Colonic mucosa (tissue), 4 donors: ENCODE data around the gene PANK4. TPM values are rescaled to one million over a fixed set of nuclear protein-coding genes. Genes with fewer than 3 reads are reported as not detected.

Experiments
- DNase-seq: peaks from one replicate; pipeline ENCODE4 v3.0.0-alpha.2; 2020
- H3K27ac ChIP-seq: fragments of 200-600 bp; one replicate; pipeline ENCODE4 v1.8.0; 2021
- H3K27me3 ChIP-seq: fragments of 200-600 bp; one replicate; pipeline ENCODE4 v1.8.0; 2021
- H3K36me3 ChIP-seq: fragments of 200-600 bp; one replicate; pipeline ENCODE4 v1.8.0; 2021
- H3K4me1 ChIP-seq: fragments of 200-600 bp; one replicate; pipeline ENCODE4 v1.8.0; 2021; ENCODE audit warnings: mild to moderate bottlenecking
- H3K4me3 ChIP-seq: fragments of 200-600 bp; one replicate; pipeline ENCODE4 v1.8.0; 2021
- H3K9ac ChIP-seq, 2 donors: one replicate each; pipeline ENCODE4 v1.7.0; 2013; ENCODE audit warnings: control low read depth in 2 of 2, low read depth in 2 of 2, low read length in 2 of 2
- H3K9me3 ChIP-seq: fragments of 200-600 bp; one replicate; pipeline ENCODE4 v1.8.0; 2021
- CTCF ChIP-seq: fragments of 200-600 bp; IDR thresholded peaks from one replicate; pipeline ENCODE4 v1.8.0; 2022; ENCODE audit warnings: antibody characterized with exemption, mild to moderate bottlenecking
- intact Hi-C: fragments of 100-400 bp; cut with DNase I; formaldehyde crosslinking; loops from one replicate; pipeline ENCODE4 v1.14.1; 2022
- total RNA-seq, 2 donors: library from RNA; stranded (reverse); fragmentation: NEBNext Ultra II Directional in 1 of 2; extraction: Animal tissue kit (Norgen Biotek cat#: 25700) in 1 of 2; gene quantifications; one replicate each; pipeline ENCODE4 v1.2.1, GENCODE V29; 2021
- donor health status: healthy.
- donor health status: DM: no; HTN: no; CAD: no.
- donor health status: DM: no; HTN: no; CAD: no.

Gene PANK4
- total RNA-seq, 2 donors from 2014 or later: 27.0 to 42.0 TPM

GRCh38 chr1:2534687-2535441, 8.5 kb upstream of the PANK4 start:
- H3K27me3 ChIP-seq: peaks cover 25% of the 10 kb centered on the region
- no peaks in the 10 kb centered on the region for H3K36me3 ChIP-seq
- H3K9me3 ChIP-seq: no peaks in the 10 kb centered on the region
- peak overlapping the region in 1 of 2 donors; percentile 19 for H3K9ac ChIP-seq
- DNase-seq: peak; percentile 71
- no peak for TF ChIP-seq CTCF
- no peak overlapping the region for H3K27ac ChIP-seq
- H3K4me3 ChIP-seq: no peak overlapping the region
- intact Hi-C loops: no loop called here
- H3K4me1 ChIP-seq: peaks cover 9% of the 10 kb centered on the region

GRCh38 chr1:2534315-2534686, 7.9 kb upstream of the PANK4 start:
- Histone ChIP-seq H3K36me3 (no peaks in the 10 kb centered on the region), H3K9me3 (no peaks in the 10 kb centered on the region), H3K27ac (no peak overlapping the region), H3K9ac (no peak overlapping the region), H3K4me1 (peaks cover 9% of the 10 kb centered on the region), H3K4me3 (no peak overlapping the region), H3K27me3 (peaks cover 24% of the 10 kb centered on the region)
- intact Hi-C loops: no loop called here
- DNase-seq: no peak
- no peak for TF ChIP-seq CTCF

GRCh38 chr1:2533365-2533764, 7.0 kb upstream of the PANK4 start:
- Histone ChIP-seq H3K27ac (no peak overlapping the region), H3K4me1 (peaks cover 14% of the 10 kb centered on the region), H3K4me3 (no peak overlapping the region), H3K9me3 (no peaks in the 10 kb centered on the region), H3K27me3 (peaks cover 24% of the 10 kb centered on the region), H3K36me3 (no peaks in the 10 kb centered on the region), H3K9ac (no peak overlapping the region)
- no peak for DNase-seq
- intact Hi-C loops: no loop called here
- no peak for TF ChIP-seq CTCF

GRCh38 chr1:2532485-2533160, 6.2 kb upstream of the PANK4 start:
- DNase-seq: no peak
- Histone ChIP-seq H3K27me3 (peaks cover 24% of the 10 kb centered on the region), H3K27ac (no peak overlapping the region), H3K36me3 (no peaks in the 10 kb centered on the region), H3K4me1 (peaks cover 14% of the 10 kb centered on the region), H3K9ac (no peak overlapping the region), H3K9me3 (no peaks in the 10 kb centered on the region), H3K4me3 (no peak overlapping the region)
- intact Hi-C loops: no loop called here
- TF ChIP-seq CTCF: no peak

- intact Hi-C loops: no loop called here
- peak; percentile 65 for DNase-seq
- Histone ChIP-seq H3K27me3 (peaks cover 23% of the 10 kb centered on the region), H3K4me3 (peak overlapping the region; percentile 28), H3K27ac (no peak overlapping the region), H3K9ac (peak overlapping the region; percentile 1 to 56), H3K4me1 (peaks cover 14% of the 10 kb centered on the region), H3K9me3 (no peaks in the 10 kb centered on the region), H3K36me3 (no peaks in the 10 kb centered on the region)
- no peak for TF ChIP-seq CTCF
Measured at GRCh38 chr1:2530513-2531361, 4.3 kb upstream of the PANK4 start.
